CD8-positive, alpha-beta memory T cell (primary cell): ENCODE results near the gene SLC7A8. TPM values are rescaled to one million over a fixed set of nuclear protein-coding genes. Genes with fewer than 3 reads are reported as not detected.
"Not testable (repeated sequence)": the region's sequence is repeated elsewhere in the genome, so short reads cannot be mapped to it uniquely, and the experiment has no call there.

Experiments used
- CTCF ChIA-PET: fragments of 350-600 bp; sonication (Branson Sonifier 250); formaldehyde crosslinking; loops from one replicate; lab custom pipeline; 2021; ENCODE audit warnings: antibody characterized with exemption; lab: Charles Lee
- POLR2A ChIA-PET: fragments of 350-600 bp; sonication (Branson Sonifier 250); formaldehyde crosslinking; loops from one replicate; lab custom pipeline; 2021; ENCODE audit warnings: antibody characterized with exemption; lab: Charles Lee
- DNase-seq, 5 donors: peaks; one replicate each; pipeline versions ENCODE4 v3.0.0 to v3.0.0-alpha.2; 2020 to 2022; ENCODE audit warnings: mixed read lengths in 1 of 5
- H3K27ac ChIP-seq: one replicate; pipeline ENCODE4 v1.7.0; 2013; ENCODE audit warnings: low read depth, mild to moderate bottlenecking, low read length, moderate library complexity
- H3K27me3 ChIP-seq: 2 replicates; pipeline ENCODE4 v1.7.0; 2013; ENCODE audit warnings: low read length, mild to moderate bottlenecking; ENCODE audit not compliant: insufficient read depth, poor library complexity, severe bottlenecking
- H3K36me3 ChIP-seq: 2 replicates; pipeline ENCODE4 v1.7.0; 2013; ENCODE audit warnings: mild to moderate bottlenecking, low read length, moderate library complexity; ENCODE audit not compliant: insufficient read depth
- H3K4me1 ChIP-seq: 2 replicates; pipeline ENCODE4 v1.7.0; 2013; ENCODE audit warnings: mild to moderate bottlenecking, low read length, moderate library complexity; ENCODE audit not compliant: insufficient read depth
- H3K4me3 ChIP-seq: 2 replicates; pipeline ENCODE4 v1.7.0; 2013; ENCODE audit warnings: mild to moderate bottlenecking, low read length
- H3K9me3 ChIP-seq: 2 replicates; pipeline ENCODE4 v1.7.0; 2013; ENCODE audit warnings: mild to moderate bottlenecking, low read length
- H3K27ac Mint-ChIP-seq, 8 donors: one replicate each; pipeline ENCODE4 v1.8.0; 2020 to 2021; ENCODE audit warnings: mixed read lengths in 8 of 8, mild to moderate bottlenecking in 6 of 8, inconsistent platforms in 3 of 8, moderate library complexity in 3 of 8
- H3K27me3 Mint-ChIP-seq, 2 donors: one replicate each; pipeline ENCODE4 v1.8.0; 2020 to 2021; ENCODE audit warnings: mixed read lengths in 2 of 2, mild to moderate bottlenecking in 1 of 2, moderate library complexity in 1 of 2
- H3K36me3 Mint-ChIP-seq, 3 donors: one replicate each; pipeline ENCODE4 v1.8.0; 2020 to 2021; ENCODE audit warnings: mixed read lengths in 3 of 3, inconsistent platforms in 1 of 3, mild to moderate bottlenecking in 1 of 3
- H3K4me1 Mint-ChIP-seq, 3 donors: one replicate each; pipeline ENCODE4 v1.8.0; 2020 to 2021; ENCODE audit warnings: mixed read lengths in 3 of 3, inconsistent platforms in 1 of 3, mild to moderate bottlenecking in 1 of 3
- H3K4me3 Mint-ChIP-seq, 7 donors: one replicate each; pipeline ENCODE4 v1.8.0; 2020 to 2021; ENCODE audit warnings: mixed read lengths in 7 of 7, mild to moderate bottlenecking in 6 of 7, moderate library complexity in 4 of 7, inconsistent platforms in 2 of 7
- H3K9me3 Mint-ChIP-seq, 5 donors: one replicate each; pipeline ENCODE4 v1.8.0; 2020 to 2022; ENCODE audit warnings: mixed read lengths in 5 of 5, mild to moderate bottlenecking in 3 of 5, moderate library complexity in 2 of 5, inconsistent platforms in 1 of 5
- polyA plus RNA-seq: library from polyadenylated mRNA; unstranded; fragments of 300-500 nt; fragmentation: Illumina TruSeq; gene quantifications from one replicate; pipeline ENCODE4 v1.2.3, GENCODE V29; 2021
- total RNA-seq, 2 experiments: library from RNA; stranded (reverse); gene quantifications; one replicate each; pipeline ENCODE4 v1.2.3, GENCODE V29; 2021

The SLC7A8 gene
- total and polyA plus RNA-seq, 3 experiments from 2014 or later = 0.51 to 2.5 (median 1.4) TPM

DNA sequence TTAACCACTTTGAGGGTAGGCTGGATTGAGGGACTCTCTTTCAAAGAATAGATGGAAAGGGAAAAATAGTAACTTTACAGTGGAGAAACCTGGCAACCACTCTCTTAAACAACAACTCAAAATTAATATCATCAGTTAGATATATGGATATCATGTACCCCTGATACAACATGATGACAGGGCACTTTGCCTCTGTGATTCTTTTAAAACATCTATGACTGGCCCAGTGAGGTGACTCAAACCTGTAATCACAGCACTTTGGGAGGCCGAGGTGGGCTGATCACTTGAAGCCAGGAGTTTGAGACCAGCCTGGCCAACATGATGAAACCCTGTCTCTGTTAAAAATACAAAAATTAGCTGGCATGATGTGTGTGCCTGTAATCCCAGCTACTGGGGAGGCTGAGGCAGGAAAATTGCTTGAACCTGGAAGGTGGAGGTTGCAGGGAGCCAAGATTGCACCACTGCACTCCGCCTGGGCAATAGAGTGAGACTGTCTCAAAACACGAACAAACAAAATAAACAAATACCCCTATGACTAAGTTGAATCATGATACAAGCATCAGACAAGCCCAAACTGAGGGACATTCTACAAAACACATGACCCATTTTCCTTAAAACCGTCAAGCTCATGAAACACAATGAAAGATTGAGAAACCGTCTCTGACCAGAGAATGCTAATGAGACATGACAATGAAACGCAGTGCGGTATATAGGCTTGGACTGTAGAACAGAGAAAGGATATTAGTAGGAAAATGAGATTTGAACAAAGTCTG, 26.4 kb upstream of the SLC7A8 start:
- Mint-ChIP-seq H3K4me1 (no peaks in the 10 kb centered on the region), H3K27ac (no peak overlapping the region), H3K4me3 (no peak overlapping the region), H3K9me3 (peaks cover 0 to 2% (median 0%) of the 10 kb centered on the region in 5 donors), H3K27me3 (peaks cover 13 to 51% of the 10 kb centered on the region in 2 donors), H3K36me3 (no peaks in the 10 kb centered on the region)
- H3K27me3 ChIP-seq = no peaks in the 10 kb centered on the region
- H3K36me3 ChIP-seq = no peaks in the 10 kb centered on the region
- H3K4me3 ChIP-seq = no peak overlapping the region
- POLR2A ChIA-PET = no interaction called here
- no peak for DNase-seq
- no peaks in the 10 kb centered on the region for H3K4me1 ChIP-seq
- no peaks in the 10 kb centered on the region for H3K9me3 ChIP-seq
- H3K27ac ChIP-seq = no peak overlapping the region
- CTCF ChIA-PET = no interaction called here

DNA sequence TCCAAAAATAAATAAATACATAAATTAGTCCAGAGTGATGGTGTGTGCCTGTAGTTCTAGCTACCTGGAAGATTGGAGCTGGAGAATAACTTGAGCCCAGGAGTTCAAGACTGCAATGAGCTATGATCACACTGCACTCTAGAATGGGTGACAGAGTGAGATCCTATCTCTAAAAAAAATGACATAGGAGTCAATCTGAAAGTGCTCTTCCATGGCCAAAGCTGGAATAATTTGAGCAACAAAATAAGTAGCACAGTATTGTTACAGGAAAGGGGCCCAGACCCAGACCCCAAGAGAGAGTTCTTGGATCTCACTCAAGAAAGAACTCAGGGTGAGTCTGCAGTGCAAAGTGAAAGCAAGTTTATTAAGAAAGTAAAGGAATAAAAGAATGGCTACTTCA, 24.9 kb upstream of the SLC7A8 start:
- Mint-ChIP-seq H3K4me1 (no peaks in the 10 kb centered on the region), H3K36me3 (no peaks in the 10 kb centered on the region), H3K4me3 (no peak overlapping the region), H3K9me3 (peaks cover 0 to 2% (median 0%) of the 10 kb centered on the region in 5 donors), H3K27me3 (peaks cover 13 to 50% of the 10 kb centered on the region in 2 donors), H3K27ac (no peak overlapping the region)
- no peak overlapping the region for H3K4me3 ChIP-seq
- H3K27ac ChIP-seq = no peak overlapping the region
- H3K9me3 ChIP-seq = no peaks in the 10 kb centered on the region
- POLR2A ChIA-PET = no interaction called here
- no peak for DNase-seq
- no peaks in the 10 kb centered on the region for H3K27me3 ChIP-seq
- CTCF ChIA-PET = no interaction called here
- H3K4me1 ChIP-seq = no peaks in the 10 kb centered on the region
- no peaks in the 10 kb centered on the region for H3K36me3 ChIP-seq

DNA sequence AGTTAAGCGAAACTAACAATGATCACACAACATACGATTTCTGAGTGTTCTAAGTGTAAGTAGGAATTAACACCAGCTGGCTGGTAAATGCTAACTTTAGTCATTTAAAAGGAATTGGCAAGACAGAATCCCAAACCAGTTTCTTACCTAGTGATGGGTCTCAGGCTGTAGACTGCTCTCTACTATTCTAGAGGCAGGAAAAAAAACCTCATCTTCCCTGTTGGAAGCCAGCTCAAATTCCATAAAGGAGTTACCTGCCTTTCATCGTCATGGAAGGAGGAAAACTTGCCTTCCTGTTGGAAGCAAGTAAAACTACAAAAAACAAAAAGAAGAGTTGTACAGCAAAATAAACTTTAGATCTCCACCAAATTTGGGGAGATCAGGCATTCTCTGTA, 23.7 kb upstream of the SLC7A8 start:
- H3K4me1 Mint-ChIP-seq = no peaks in the 10 kb centered on the region
- H3K4me3 Mint-ChIP-seq = no peak overlapping the region
- no peaks in the 10 kb centered on the region for H3K9me3 ChIP-seq
- DNase-seq = no peak
- CTCF ChIA-PET = no interaction called here
- no peak overlapping the region for H3K27ac Mint-ChIP-seq
- peaks cover 13 to 48% of the 10 kb centered on the region in 2 donors for H3K27me3 Mint-ChIP-seq
- H3K36me3 ChIP-seq = no peaks in the 10 kb centered on the region
- no peak overlapping the region for H3K4me3 ChIP-seq
- H3K4me1 ChIP-seq = no peaks in the 10 kb centered on the region
- POLR2A ChIA-PET = no interaction called here
- H3K27ac ChIP-seq = no peak overlapping the region
- H3K9me3 Mint-ChIP-seq = peaks cover 0 to 2% (median 0%) of the 10 kb centered on the region in 5 donors
- H3K27me3 ChIP-seq = no peaks in the 10 kb centered on the region
- no peaks in the 10 kb centered on the region for H3K36me3 Mint-ChIP-seq

DNA sequence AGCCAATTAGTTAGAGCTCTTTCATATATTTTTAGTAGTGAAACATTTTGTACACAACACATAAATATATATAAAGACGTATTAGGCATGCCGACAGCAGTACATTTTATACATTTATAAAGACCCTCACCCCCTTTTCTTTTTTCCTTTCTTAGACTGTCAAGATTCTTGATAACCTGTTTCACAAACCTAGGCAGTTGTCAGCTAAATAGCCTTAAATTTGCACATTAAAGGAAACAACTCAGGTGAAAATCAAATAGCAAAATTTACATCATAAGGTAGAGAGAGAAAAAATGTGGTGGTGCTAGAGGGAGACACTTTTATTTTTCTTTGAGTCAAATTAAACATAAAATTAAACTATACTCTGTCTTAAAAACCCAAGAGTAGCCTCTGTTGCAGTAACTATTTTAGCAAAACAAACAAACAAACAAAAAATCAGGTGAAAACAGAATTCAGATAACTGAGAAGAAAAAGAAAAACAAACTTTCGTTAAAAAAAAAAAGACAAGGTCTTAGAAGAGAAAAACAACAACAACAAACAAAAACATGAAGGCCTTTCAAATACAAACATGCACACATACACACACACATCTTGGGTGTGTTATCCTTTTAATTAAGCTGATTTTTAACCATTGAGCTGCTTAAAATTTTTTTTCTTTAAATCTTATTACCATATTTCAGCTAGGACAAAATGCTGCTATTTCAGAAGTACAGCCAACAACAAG, 23.1 kb upstream of the SLC7A8 start:
- Histone ChIP-seq H3K4me1 (no peaks in the 10 kb centered on the region), H3K9me3 (no peaks in the 10 kb centered on the region), H3K36me3 (no peaks in the 10 kb centered on the region), H3K4me3 (no peak overlapping the region), H3K27ac (no peak overlapping the region), H3K27me3 (no peaks in the 10 kb centered on the region)
- H3K9me3 Mint-ChIP-seq = peaks cover 0 to 2% (median 0%) of the 10 kb centered on the region in 5 donors
- no peaks in the 10 kb centered on the region for H3K4me1 Mint-ChIP-seq
- ChIA-PET POLR2A (no interaction called here), CTCF (no interaction called here)
- H3K36me3 Mint-ChIP-seq = no peaks in the 10 kb centered on the region
- DNase-seq = no peak
- no peak overlapping the region for H3K4me3 Mint-ChIP-seq
- peaks cover 9 to 45% of the 10 kb centered on the region in 2 donors for H3K27me3 Mint-ChIP-seq
- H3K27ac Mint-ChIP-seq = no peak overlapping the region

DNA sequence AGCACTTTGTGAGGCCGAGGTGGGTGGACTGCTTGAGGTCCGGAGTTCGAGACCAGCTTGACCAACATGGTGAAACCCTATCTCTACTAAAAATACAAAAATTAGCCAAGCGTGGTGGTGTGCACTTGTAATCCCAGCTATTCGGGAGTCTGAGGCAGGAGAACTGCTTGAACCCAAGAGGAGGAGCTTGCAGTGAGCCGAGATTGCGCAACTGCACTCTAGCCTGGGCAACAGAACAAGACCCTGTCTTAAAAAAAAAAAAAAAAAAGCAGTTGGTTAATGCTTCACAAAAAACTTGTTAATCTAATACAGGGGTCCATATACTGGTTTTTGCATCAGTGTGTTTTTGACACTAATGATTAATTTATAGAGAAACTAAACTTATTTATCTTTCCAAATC, 18.5 kb upstream of the SLC7A8 start:
- Histone ChIP-seq H3K4me3 (no peak overlapping the region), H3K4me1 (no peaks in the 10 kb centered on the region), H3K9me3 (no peaks in the 10 kb centered on the region), H3K27me3 (no peaks in the 10 kb centered on the region), H3K36me3 (no peaks in the 10 kb centered on the region), H3K27ac (no peak overlapping the region)
- no peak for DNase-seq
- ChIA-PET POLR2A (no interaction called here), CTCF (no interaction called here)
- Mint-ChIP-seq H3K9me3 (peaks cover 0 to 2% (median 0%) of the 10 kb centered on the region in 5 donors), H3K4me3 (no peak overlapping the region), H3K4me1 (no peaks in the 10 kb centered on the region), H3K27me3 (peaks cover 0 to 11% of the 10 kb centered on the region in 2 donors), H3K27ac (no peak overlapping the region), H3K36me3 (no peaks in the 10 kb centered on the region)

DNA sequence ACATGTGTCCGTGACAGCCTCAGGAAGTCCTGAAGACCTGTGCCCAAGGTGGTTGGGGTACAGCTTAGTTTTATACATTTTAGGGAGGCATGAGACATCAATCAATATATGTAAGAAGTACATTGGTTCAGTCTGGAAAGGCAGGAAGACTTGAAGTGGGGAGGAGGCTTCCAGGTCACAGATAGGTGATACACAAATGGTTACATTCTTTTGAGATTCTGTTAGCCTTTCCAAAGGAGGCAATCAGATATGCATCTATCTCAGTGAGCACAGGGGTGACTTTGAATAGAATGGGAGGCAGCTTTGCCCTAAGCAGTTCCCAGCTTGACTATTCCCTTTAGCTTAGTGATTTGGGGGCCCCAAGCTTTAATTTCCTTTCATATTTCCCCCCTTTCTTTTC, 15.7 kb upstream of the SLC7A8 start:
- POLR2A ChIA-PET, H3K4me3 Mint-ChIP-seq, H3K27me3 Mint-ChIP-seq, H3K36me3 ChIP-seq, CTCF ChIA-PET, H3K9me3 Mint-ChIP-seq, H3K9me3 ChIP-seq, H3K27me3 ChIP-seq, H3K27ac ChIP-seq, H3K4me3 ChIP-seq, H3K4me1 ChIP-seq, H3K4me1 Mint-ChIP-seq, DNase-seq, H3K36me3 Mint-ChIP-seq, H3K27ac Mint-ChIP-seq: not testable (repeated sequence)

DNA sequence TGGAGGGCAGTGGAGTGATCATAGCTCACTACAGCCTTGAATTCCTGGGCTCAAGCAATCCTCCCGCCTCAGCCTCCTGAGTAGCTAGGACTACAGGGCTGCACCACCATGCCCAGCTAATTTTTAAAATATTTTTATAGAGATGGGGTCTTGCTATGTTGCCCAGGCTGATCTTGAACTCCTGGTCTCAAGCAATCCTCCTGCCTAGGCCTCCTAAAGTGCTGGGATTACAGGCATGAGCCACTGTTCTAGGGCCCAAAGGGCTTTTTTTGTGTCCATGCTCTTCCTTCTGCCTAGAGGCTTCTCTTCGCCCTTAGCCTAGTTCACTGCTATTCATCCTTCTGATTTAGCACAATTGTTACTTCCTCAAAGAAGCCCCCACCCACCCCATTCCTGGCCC, 13.0 kb upstream of the SLC7A8 start:
- POLR2A ChIA-PET, H3K27ac Mint-ChIP-seq, H3K9me3 Mint-ChIP-seq, DNase-seq, H3K36me3 Mint-ChIP-seq, H3K4me3 ChIP-seq, H3K4me1 ChIP-seq, H3K27ac ChIP-seq, H3K36me3 ChIP-seq, CTCF ChIA-PET, H3K27me3 Mint-ChIP-seq, H3K9me3 ChIP-seq, H3K4me1 Mint-ChIP-seq, H3K27me3 ChIP-seq, H3K4me3 Mint-ChIP-seq: not testable (repeated sequence)

DNA sequence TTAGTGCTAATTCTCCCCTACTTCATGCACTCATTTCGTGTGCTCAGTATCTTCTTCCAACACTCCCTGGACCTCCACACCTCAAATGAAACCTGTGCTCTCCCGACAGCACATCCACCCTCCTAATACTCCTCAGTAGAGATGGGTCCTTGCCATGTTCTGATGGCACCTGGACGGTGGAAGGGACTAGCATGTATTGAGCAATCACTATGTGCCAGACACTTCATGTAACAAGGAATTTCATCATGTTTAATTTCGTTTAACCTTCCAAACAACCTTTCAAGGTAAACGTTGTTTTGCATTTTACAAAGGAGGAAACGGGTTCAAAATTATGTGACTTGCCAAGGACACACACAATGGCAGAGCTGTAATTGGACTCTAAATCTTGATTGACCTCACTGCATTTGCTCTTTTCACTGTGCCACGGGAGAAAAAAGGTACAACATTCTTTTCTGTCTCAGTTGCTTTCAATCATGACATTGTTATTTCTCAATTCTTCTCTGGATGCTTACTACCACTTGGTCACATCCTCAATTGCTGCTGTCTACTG, 12.2 kb upstream of the SLC7A8 start:
- CTCF ChIA-PET = interaction anchor here (1.2 kb wide), 1 partner anchor 9 kb away, joined by 3 read pairs; no protein-coding TSS in a partner anchor
- H3K4me1 ChIP-seq = no peaks in the 10 kb centered on the region
- no peak overlapping the region for H3K27ac Mint-ChIP-seq
- peaks cover 0 to 5% (median 0%) of the 10 kb centered on the region in 3 donors for H3K36me3 Mint-ChIP-seq
- peaks cover 0 to 12% of the 10 kb centered on the region in 2 donors for H3K27me3 Mint-ChIP-seq
- H3K27ac ChIP-seq = no peak overlapping the region
- H3K4me1 Mint-ChIP-seq = no peaks in the 10 kb centered on the region
- H3K4me3 Mint-ChIP-seq = no peak overlapping the region
- H3K27me3 ChIP-seq = no peaks in the 10 kb centered on the region
- H3K9me3 ChIP-seq = no peaks in the 10 kb centered on the region
- POLR2A ChIA-PET = no interaction called here
- H3K36me3 ChIP-seq = no peaks in the 10 kb centered on the region
- DNase-seq = no peak
- peaks cover 0 to 5% (median 0%) of the 10 kb centered on the region in 5 donors for H3K9me3 Mint-ChIP-seq
- no peak overlapping the region for H3K4me3 ChIP-seq
